Measurements from ENCODE around the gene VRTN. TPM values are rescaled to one million over a fixed set of nuclear protein-coding genes. Genes with fewer than 3 reads are reported as not detected.

Gene VRTN
- total RNA-seq, 2 donors from 2014 or later, result 0.30 TPM; not detected in 1

DNA sequence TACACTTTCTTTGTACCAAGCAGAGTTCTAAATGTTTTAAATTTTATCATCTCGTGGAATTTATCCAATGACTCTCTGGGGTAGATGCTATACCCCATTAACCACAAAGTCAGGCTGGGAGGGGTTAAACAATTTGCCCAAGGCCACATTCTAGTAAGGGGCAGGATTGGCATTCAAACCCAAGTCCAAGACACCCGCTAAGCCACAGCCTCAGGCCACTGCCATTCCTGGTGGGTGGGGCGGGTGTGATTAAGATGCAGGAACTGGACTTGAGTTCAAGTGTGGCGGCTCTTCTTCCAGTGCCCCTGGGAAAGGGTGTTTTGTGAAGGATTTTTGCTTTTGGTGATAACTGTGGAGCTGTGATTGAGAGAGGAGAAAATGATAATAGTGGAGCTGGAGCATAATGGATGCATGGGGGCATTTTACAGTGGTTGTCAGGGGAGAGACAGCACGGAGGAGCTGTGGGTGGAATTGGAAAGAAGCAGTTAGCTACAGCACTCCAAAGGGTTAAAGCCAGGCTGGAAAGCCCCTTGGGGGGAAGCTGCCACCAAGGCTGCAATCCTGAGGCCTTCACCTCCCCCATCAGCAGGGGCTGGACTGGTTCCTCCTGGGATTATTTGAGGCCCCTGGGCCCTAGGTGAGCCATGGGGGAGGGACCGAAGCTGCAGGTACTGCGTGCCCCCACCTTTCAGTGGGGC is 1.0 kb upstream of the VRTN start:
- no peaks in the 10 kb centered on the region for H3K4me1 ChIP-seq
- no peak overlapping the region for H3K4me3 ChIP-seq
- no peaks in the 10 kb centered on the region for H3K36me3 ChIP-seq
- no peaks in the 10 kb centered on the region for H3K9me3 ChIP-seq
- DNase-seq, result no peak
- H3K27me3 ChIP-seq, result no peaks in the 10 kb centered on the region
- H3K9ac ChIP-seq (ENCODE audit: low read depth in 2 of 2, low read length in 2 of 2), result no peak overlapping the region
- H3K27ac ChIP-seq, result no peak overlapping the region
- intact Hi-C loops (cut with DNase I), result no loop called here
- TF ChIP-seq, protein P1, sequence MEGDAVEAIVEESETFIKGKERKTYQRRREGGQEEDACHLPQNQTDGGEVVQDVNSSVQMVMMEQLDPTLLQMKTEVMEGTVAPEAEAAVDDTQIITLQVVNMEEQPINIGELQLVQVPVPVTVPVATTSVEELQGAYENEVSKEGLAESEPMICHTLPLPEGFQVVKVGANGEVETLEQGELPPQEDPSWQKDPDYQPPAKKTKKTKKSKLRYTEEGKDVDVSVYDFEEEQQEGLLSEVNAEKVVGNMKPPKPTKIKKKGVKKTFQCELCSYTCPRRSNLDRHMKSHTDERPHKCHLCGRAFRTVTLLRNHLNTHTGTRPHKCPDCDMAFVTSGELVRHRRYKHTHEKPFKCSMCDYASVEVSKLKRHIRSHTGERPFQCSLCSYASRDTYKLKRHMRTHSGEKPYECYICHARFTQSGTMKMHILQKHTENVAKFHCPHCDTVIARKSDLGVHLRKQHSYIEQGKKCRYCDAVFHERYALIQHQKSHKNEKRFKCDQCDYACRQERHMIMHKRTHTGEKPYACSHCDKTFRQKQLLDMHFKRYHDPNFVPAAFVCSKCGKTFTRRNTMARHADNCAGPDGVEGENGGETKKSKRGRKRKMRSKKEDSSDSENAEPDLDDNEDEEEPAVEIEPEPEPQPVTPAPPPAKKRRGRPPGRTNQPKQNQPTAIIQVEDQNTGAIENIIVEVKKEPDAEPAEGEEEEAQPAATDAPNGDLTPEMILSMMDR (IDR thresholded peaks at IDR 0.05), result no peak

DNA sequence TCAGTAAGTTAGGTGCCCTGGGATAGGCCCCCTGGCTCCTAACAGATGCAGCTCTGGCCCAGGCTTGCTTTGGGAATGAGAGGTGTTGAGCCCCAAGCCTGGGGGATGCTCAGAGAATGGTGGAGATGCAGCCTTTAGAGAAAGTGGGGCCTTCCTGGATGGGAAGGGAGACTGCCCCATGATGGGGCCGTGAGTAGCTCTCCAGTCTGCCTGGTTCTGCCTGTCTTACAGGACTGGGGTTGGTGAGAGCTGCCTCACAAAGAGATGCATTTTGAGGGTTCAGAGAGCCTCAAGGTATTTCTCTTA is 523 bp upstream of the VRTN start:
- H3K9ac ChIP-seq (ENCODE audit: low read depth in 2 of 2, low read length in 2 of 2), result no peak overlapping the region
- intact Hi-C loops (cut with DNase I), result no loop called here
- H3K4me3 ChIP-seq, result no peak overlapping the region
- no peaks in the 10 kb centered on the region for H3K4me1 ChIP-seq
- TF ChIP-seq, protein P1 (IDR thresholded peaks at IDR 0.05), result no peak
- H3K9me3 ChIP-seq, result no peaks in the 10 kb centered on the region
- H3K36me3 ChIP-seq, result no peaks in the 10 kb centered on the region
- DNase-seq, result no peak
- no peaks in the 10 kb centered on the region for H3K27me3 ChIP-seq
- H3K27ac ChIP-seq, result no peak overlapping the region

DNA sequence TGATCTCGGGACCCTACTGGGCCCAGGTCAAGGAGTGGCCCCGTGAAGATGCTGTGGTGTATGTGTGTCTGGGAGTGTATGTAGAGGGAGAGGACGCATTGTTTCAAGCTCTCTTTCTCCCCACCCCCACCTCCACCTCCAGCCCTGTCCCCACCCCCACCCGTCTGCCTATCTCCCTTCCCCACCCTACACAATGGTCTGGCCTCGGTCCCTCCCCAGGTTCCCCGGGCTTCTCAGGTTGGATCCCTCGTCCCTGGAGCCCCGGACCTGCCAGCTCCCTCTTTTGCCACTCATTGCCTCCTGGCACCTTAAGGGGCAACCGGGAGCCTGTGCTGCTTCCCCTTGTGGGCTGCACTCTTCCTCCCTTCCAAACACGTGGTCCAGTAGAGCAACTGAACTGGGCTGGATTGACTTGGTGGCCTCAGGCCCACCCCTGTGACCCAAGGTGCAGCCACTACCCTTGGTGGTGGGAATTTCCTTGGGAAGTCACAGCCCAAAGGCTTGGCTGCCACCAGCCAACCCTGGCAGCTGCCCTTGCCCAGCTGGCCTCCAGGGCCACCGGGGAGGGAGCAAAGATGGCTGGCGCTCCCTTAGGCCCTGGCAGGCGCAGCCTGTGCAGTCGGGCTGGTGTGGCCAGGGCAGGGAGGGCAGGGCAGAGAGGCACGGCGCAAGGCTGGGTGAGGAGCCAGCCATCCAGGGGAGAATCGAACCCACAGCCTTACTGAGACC is 628 bp downstream of the VRTN start:
- no peak overlapping the region for H3K27ac ChIP-seq
- H3K4me1 ChIP-seq, result no peaks in the 10 kb centered on the region
- H3K9ac ChIP-seq (ENCODE audit: low read depth in 2 of 2, low read length in 2 of 2), result no peak overlapping the region
- H3K4me3 ChIP-seq, result no peak overlapping the region
- intact Hi-C loops (cut with DNase I), result no loop called here
- no peaks in the 10 kb centered on the region for H3K9me3 ChIP-seq
- no peaks in the 10 kb centered on the region for H3K36me3 ChIP-seq
- TF ChIP-seq, protein P1 (IDR thresholded peaks at IDR 0.05), result no peak
- DNase-seq, result no peak
- H3K27me3 ChIP-seq, result no peaks in the 10 kb centered on the region

DNA sequence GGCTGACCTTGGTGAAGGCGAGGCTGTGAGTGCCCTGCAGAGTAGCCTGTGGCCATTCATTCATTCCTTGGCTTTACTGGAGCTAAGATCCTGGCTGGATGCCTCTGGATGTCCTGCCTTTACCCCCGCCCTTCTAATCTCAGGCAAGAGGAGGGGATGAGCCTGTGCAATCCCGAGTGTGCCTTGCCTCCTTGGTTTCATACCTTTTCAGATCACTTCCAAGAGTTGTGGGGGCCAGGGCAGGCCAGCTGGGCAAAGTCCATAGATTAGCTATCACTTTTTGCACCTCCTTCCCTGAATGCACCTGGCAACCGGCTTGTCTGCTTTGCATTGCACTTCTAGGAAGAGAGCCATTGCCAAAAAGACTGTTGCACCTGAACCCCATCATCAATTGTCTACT is 1.5 kb downstream of the VRTN start:
- peak; percentile 43 for DNase-seq
- Histone ChIP-seq H3K27ac (no peak overlapping the region), H3K36me3 (no peaks in the 10 kb centered on the region), H3K9me3 (no peaks in the 10 kb centered on the region), H3K27me3 (no peaks in the 10 kb centered on the region), H3K4me3 (no peak overlapping the region), H3K4me1 (no peaks in the 10 kb centered on the region), H3K9ac (ENCODE audit: low read depth in 2 of 2, low read length in 2 of 2) (no peak overlapping the region)
- TF ChIP-seq, protein P1 (IDR thresholded peaks at IDR 0.05), result no peak
- intact Hi-C loops (cut with DNase I), result no loop called here

DNA sequence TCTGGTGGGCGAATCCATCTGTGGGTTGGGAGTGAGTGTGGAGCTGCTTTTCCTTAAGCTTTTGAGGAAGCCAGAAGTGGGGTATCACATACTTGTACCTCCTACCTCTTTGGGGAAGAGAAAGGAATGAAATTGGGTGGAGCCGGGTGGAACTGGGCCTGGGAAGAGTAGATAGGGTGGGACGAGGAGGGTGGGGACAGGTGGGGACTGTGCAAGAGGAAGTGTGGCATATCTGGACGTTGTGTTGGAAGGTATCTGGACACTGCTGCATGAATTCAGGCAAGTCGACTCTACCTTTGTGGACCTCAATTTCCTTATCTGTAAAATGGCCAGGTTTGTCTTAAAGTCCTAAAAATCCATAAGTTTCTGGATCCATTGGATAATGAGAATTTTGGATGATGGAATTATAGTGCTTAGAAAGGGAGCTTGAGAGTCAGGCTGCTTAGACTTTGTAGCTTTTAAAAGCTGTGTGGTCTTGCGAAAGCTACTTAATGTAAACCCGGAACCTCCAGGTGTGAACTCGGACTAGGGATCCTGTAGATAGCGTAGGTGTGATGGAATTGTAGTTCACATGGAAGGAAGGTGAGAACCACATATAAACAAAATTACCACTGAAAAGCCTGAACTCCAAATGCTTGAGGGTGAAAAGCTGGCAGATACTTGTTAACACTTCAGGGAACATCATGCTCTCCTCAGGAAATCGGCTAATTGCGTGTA is 2.1 kb downstream of the VRTN start:
- Histone ChIP-seq H3K27ac (no peak overlapping the region), H3K36me3 (no peaks in the 10 kb centered on the region), H3K4me1 (no peaks in the 10 kb centered on the region), H3K27me3 (no peaks in the 10 kb centered on the region), H3K9me3 (no peaks in the 10 kb centered on the region), H3K4me3 (no peak overlapping the region), H3K9ac (ENCODE audit: low read depth in 2 of 2, low read length in 2 of 2) (no peak overlapping the region)
- intact Hi-C loops (cut with DNase I), result no loop called here
- DNase-seq, result peak; percentile 33
- TF ChIP-seq, protein P1 (IDR thresholded peaks at IDR 0.05), result no peak

Data from colonic mucosa (tissue), 4 donors.